K562 (cell line): Measurements from ENCODE around the gene TAS2R41. TPM values are rescaled to one million over a fixed set of nuclear protein-coding genes. Genes with fewer than 3 reads are reported as not detected.

Experiments
- ATAC-seq: fragments of 200-7000 bp; cut with Tn5 transposase; 3 replicates; pipeline ENCODE4 v1.9.1; 2020; ENCODE audit warnings: moderate library complexity
- BruUV-seq: library from RNA; stranded (reverse); fragments of 400-500 nt; replicated peaks from 2 replicates; lab custom pipeline; 2021; lab: Mats Ljungman, UMichigan
- CTCF ChIA-PET: fragments of 300-600 bp; formaldehyde crosslinking; extraction: SDS; loops from one replicate; lab custom pipeline; 2021; ENCODE audit warnings: low intra/inter-chr PET ratio; lab: Yijun Ruan, JAX
- POLR2A ChIA-PET: fragments of 300-600, 350-650 bp; sonication (Branson Sonifier 250); formaldehyde crosslinking; extraction: SDS; loops from one replicate; lab custom pipeline; 2021; ENCODE audit warnings: antibody characterized with exemption, inconsistent platforms; lab: Yijun Ruan, JAX
- DNase-seq, 4 experiments: peaks; one replicate each; pipeline versions ENCODE4 v3.0.0 to v3.0.0-alpha.2; 2011 to 2018; ENCODE audit warnings: low spot score in 3 of 4, mixed read lengths in 3 of 4; ENCODE audit errors: extremely low read depth in 1 of 4
- FAIRE-seq: peaks from 2 replicates; lab custom pipeline; 2011; peaks lifted over from hg19 to GRCh38; lab: Jason Lieb, UNC
- H2AFZ ChIP-seq: 2 replicates; pipeline ENCODE4 v1.6.0; 2011; ENCODE audit warnings: low read depth, low read length, control low read depth, inconsistent platforms
- H3K27ac ChIP-seq: fragments of 200-600 bp; 3 replicates; pipeline ENCODE4 v1.8.0; 2011; ENCODE audit warnings: low read depth, mild to moderate bottlenecking, control low read depth, inconsistent platforms, low read length, moderate library complexity, mixed read lengths; ENCODE audit errors: extremely low read depth
- H3K27me3 ChIP-seq, 2 experiments: fragments of 300-600 bp in 1 of 2; 2 replicates in 1 of 2; 3 replicates in 1 of 2; pipeline versions ENCODE4 v1.6.0 to v1.8.0; 2011; ENCODE audit warnings: inconsistent platforms in 2 of 2, low read length in 2 of 2, mild to moderate bottlenecking in 1 of 2, mixed read lengths in 1 of 2, moderate library complexity in 1 of 2; ENCODE audit not compliant: control insufficient read depth in 2 of 2, insufficient read depth in 2 of 2
- H3K36me3 ChIP-seq: fragments of 300-600 bp; 3 replicates; pipeline ENCODE4 v1.8.0; 2011; ENCODE audit warnings: mild to moderate bottlenecking, low read length, inconsistent platforms; ENCODE audit not compliant: control insufficient read depth, insufficient read depth
- H3K4me1 ChIP-seq, 2 experiments: fragments of 200-600 bp in 1 of 2; replicated peaks in 1 of 2; 2 replicates in 1 of 2; 3 replicates in 1 of 2; pipeline versions ENCODE4 v1.5.1 to v1.8.0; 2011; ENCODE audit warnings: inconsistent platforms in 2 of 2, low read length in 2 of 2, mild to moderate bottlenecking in 1 of 2, mixed read lengths in 1 of 2, moderate library complexity in 1 of 2; ENCODE audit not compliant: control insufficient read depth in 2 of 2, insufficient read depth in 2 of 2
- H3K4me2 ChIP-seq: 2 replicates; pipeline ENCODE4 v1.6.1; 2011; ENCODE audit warnings: low read length, control low read depth, inconsistent platforms, mixed read lengths; ENCODE audit not compliant: insufficient read depth
- H3K4me3 ChIP-seq: fragments of 200-600 bp; sonication (generic), shearing (Covaris generic); 2 replicates; pipeline ENCODE4 v1.5.1; 2016; ENCODE audit warnings: control low read depth, inconsistent platforms
- H3K79me2 ChIP-seq: fragments of 200-600 bp; 3 replicates; pipeline ENCODE4 v1.8.0; 2011; ENCODE audit warnings: low read length, inconsistent platforms; ENCODE audit not compliant: control insufficient read depth, insufficient read depth
- H3K9ac ChIP-seq, 2 experiments: 2 replicates each; pipeline versions ENCODE4 v1.6.0 to v1.6.1; 2011; ENCODE audit warnings: low read depth in 2 of 2, low read length in 2 of 2, control low read depth in 1 of 2, inconsistent platforms in 1 of 2, mild to moderate bottlenecking in 1 of 2, mixed read lengths in 1 of 2; ENCODE audit not compliant: insufficient read depth in 1 of 2
- H3K9me1 ChIP-seq: one replicate; pipeline ENCODE4 v1.6.0; 2011; ENCODE audit warnings: inconsistent platforms, mild to moderate bottlenecking, low read length, moderate library complexity; ENCODE audit not compliant: control insufficient read depth, insufficient read depth
- H3K9me3 ChIP-seq: replicated peaks from 2 replicates; pipeline ENCODE4 v1.5.1; 2011; ENCODE audit warnings: low read depth, low read length, inconsistent platforms; ENCODE audit not compliant: control insufficient read depth, insufficient read depth
- H4K20me1 ChIP-seq: replicated peaks from 2 replicates; pipeline ENCODE4 v1.6.1; 2011; ENCODE audit warnings: low read length, inconsistent platforms, mixed read lengths; ENCODE audit not compliant: control insufficient read depth, insufficient read depth
- FOSL1 ChIP-seq: fragments of 200-800 bp; sonication (Bioruptor generic); conservative IDR thresholded peaks from 2 replicates; pipeline ENCODE4 v1.6.1; 2016; ENCODE audit warnings: missing genetic modification characterization, missing compliant biosample characterization
- MCM7 ChIP-seq, 2 experiments: fragments of 450-650 bp; IDR thresholded peaks; 2 replicates each; pipeline ENCODE4 v1.6.1; 2016 to 2018
- MYC ChIP-seq, 2 experiments: fragments of 250-450 bp in 1 of 2; sonication (Bioruptor Pico) in 1 of 2; IDR thresholded peaks; 2 replicates each; pipeline versions ENCODE4 v1.5.1 to v1.6.1; 2012 to 2021; ENCODE audit warnings: low read depth in 2 of 2, borderline replicate concordance in 1 of 2, improper control_type of control experiment in 1 of 2, low read length in 1 of 2, mild to moderate bottlenecking in 1 of 2, moderate library complexity in 1 of 2
- ZBTB7A ChIP-seq: IDR thresholded peaks from 2 replicates; pipeline ENCODE4 v1.6.1; 2011; ENCODE audit warnings: low read depth, mild to moderate bottlenecking, low read length, moderate library complexity, borderline replicate concordance; ENCODE audit not compliant: control insufficient read depth
- ZNF197 ChIP-seq: fragments of 200-800 bp; sonication (Bioruptor generic); IDR thresholded peaks from 2 replicates; pipeline ENCODE4 v1.6.1; 2016; ENCODE audit warnings: low read depth, missing genetic modification characterization, missing compliant biosample characterization
- WGBS: fragments of 100-300 bp; shearing (Covaris generic); methylation state at CpG from one replicate; pipeline ENCODE4 v1.1.6; 2016; ENCODE audit warnings: low coverage, mixed read lengths; ENCODE audit not compliant: insufficient coverage; ENCODE audit errors: missing lambda C conversion rate; 5-methylcytosine and 5-hydroxymethylcytosine counted together
- in situ Hi-C: fragments of 300-500 bp; cut with MboI; formaldehyde crosslinking; loops from 4 replicates; pipeline ENCODE4 v1.15.0; 2018; ENCODE audit warnings: inconsistent platforms, mixed read lengths
- intact Hi-C: fragments of 100-400 bp; cut with micrococcal nuclease; formaldehyde crosslinking; loops from 2 replicates; pipeline ENCODE4 v1.14.2; 2022
- polyA plus RNA-seq, 8 experiments: library from polyadenylated mRNA; depleted of rRNA in 4 of 8; stranded (reverse) in 5 of 8; unstranded in 3 of 8; fragments of >200 nt; fragmentation: Nextera tagmentation in 2 of 8; fragmentation: Illumina TruSeq in 1 of 8; extraction: Ambion mirVana in 2 of 8; extraction: Trizol in 1 of 8; gene quantifications; 2 replicates each; pipeline versions ENCODE4 v1.2.1 to v1.2.3, GENCODE V29; 2011 to 2014; ENCODE audit warnings: inconsistent platforms in 1 of 8, missing spikeins in 1 of 8
- total RNA-seq, 7 experiments: library from RNA; depleted of rRNA in 6 of 7; stranded (reverse); fragments of >200 nt in 6 of 7; fragmentation: Illumina TruSeq in 2 of 7; extraction: Trizol in 2 of 7; gene quantifications; 2 replicates each; pipeline versions ENCODE4 v1.2.1 to v1.2.3, GENCODE V29; 2011 to 2021; ENCODE audit warnings: low replicate concordance in 1 of 7
- TF ChIP-seq, protein P1 (sequence below): fragments of 150-350 bp; IDR thresholded peaks from 2 replicates; pipeline ENCODE4 v1.6.1; 2014; ENCODE audit warnings: low read depth, mild to moderate bottlenecking, low read length, borderline replicate concordance

TAS2R41 gene
- total and polyA plus RNA-seq, 9 of the 15 experiments (the other 6 are each of a cell fraction or from before 2014, with no cell fraction given): not detected

- in situ Hi-C loops: no loop called here
- Histone ChIP-seq H3K9ac (no peak overlapping the region), H3K9me1 (no peaks in the 10 kb centered on the region), H2AFZ (no peak overlapping the region), H3K4me1 (no peaks in the 10 kb centered on the region), H3K79me2 (no peaks in the 10 kb centered on the region), H3K36me3 (no peaks in the 10 kb centered on the region), H3K9me3 (no peaks in the 10 kb centered on the region), H3K4me2 (no peak overlapping the region), H3K27me3 (peaks cover 4 to 6% of the 10 kb centered on the region in 2 experiments; a peak in 3 of 5 replicates), H3K4me3 (no peak overlapping the region), H3K27ac (no peak overlapping the region), H4K20me1 (no peaks in the 10 kb centered on the region)
- WGBS: 7% methylated on average over 4 of the region's 4 CpGs
- intact Hi-C loops: loop anchor here (2.0 kb wide), 1 partner anchor 23 kb away; no protein-coding TSS in a partner anchor
- ChIA-PET POLR2A (interaction anchor here (0.6 kb wide), 1 partner anchor 44 kb away, joined by 3 read pairs; no protein-coding TSS in a partner anchor), CTCF (no interaction called here)
- FAIRE-seq (no peak), ATAC-seq (no peak), DNase-seq (no peak)
- no TSS peak for BruUV-seq
- TF ChIP-seq ZBTB7A (no peak), MCM7 (IDR thresholded peaks at IDR 0.05) (no peak), MYC (IDR thresholded peaks at IDR 0.05; ENCODE audit: low read depth, low read length) (no peak), MYC (CRISPR knock-in tag; IDR thresholded peaks at IDR 0.05; ENCODE audit: borderline replicate concordance, low read depth) (no peak), FOSL1 (tag) (no peak), ZNF197 (CRISPR knock-in tag) (no peak)
- TF ChIP-seq, protein P1, sequence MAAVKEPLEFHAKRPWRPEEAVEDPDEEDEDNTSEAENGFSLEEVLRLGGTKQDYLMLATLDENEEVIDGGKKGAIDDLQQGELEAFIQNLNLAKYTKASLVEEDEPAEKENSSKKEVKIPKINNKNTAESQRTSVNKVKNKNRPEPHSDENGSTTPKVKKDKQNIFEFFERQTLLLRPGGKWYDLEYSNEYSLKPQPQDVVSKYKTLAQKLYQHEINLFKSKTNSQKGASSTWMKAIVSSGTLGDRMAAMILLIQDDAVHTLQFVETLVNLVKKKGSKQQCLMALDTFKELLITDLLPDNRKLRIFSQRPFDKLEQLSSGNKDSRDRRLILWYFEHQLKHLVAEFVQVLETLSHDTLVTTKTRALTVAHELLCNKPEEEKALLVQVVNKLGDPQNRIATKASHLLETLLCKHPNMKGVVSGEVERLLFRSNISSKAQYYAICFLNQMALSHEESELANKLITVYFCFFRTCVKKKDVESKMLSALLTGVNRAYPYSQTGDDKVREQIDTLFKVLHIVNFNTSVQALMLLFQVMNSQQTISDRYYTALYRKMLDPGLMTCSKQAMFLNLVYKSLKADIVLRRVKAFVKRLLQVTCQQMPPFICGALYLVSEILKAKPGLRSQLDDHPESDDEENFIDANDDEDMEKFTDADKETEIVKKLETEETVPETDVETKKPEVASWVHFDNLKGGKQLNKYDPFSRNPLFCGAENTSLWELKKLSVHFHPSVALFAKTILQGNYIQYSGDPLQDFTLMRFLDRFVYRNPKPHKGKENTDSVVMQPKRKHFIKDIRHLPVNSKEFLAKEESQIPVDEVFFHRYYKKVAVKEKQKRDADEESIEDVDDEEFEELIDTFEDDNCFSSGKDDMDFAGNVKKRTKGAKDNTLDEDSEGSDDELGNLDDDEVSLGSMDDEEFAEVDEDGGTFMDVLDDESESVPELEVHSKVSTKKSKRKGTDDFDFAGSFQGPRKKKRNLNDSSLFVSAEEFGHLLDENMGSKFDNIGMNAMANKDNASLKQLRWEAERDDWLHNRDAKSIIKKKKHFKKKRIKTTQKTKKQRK: no peak
Measured at GRCh38 chr7:143455942-143456341, 21.7 kb upstream of the TAS2R41 start.
